Measurements from ENCODE around the gene GNRHR. TPM values are rescaled to one million over a fixed set of nuclear protein-coding genes. Genes with fewer than 3 reads are reported as not detected.

The GNRHR gene
- polyA plus RNA-seq, 1 of the 3 experiments (the other 2 are of a cell fraction): 0.02 TPM

DNA sequence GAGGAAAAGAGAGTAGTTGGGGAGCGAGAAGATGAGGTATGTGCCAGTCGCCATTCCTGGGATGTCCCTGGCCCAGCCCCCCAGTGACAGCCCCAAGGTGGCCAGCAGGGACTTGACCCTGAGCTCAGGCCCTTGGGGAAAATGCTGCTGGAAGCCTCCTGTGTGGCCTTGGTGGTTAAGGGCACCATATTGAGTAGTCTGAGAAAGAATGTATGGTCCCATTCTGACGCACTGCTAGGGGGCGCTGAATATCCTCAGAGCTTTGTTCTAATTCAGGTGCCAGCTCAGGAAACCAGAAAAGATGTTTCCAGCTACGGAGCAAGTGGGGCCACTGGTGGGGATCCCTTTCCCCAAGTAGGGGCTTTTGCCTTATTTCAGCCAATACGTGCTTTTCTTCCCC, 39.2 kb downstream of the GNRHR start (continued):
- TF ChIP-seq, protein P1, sequence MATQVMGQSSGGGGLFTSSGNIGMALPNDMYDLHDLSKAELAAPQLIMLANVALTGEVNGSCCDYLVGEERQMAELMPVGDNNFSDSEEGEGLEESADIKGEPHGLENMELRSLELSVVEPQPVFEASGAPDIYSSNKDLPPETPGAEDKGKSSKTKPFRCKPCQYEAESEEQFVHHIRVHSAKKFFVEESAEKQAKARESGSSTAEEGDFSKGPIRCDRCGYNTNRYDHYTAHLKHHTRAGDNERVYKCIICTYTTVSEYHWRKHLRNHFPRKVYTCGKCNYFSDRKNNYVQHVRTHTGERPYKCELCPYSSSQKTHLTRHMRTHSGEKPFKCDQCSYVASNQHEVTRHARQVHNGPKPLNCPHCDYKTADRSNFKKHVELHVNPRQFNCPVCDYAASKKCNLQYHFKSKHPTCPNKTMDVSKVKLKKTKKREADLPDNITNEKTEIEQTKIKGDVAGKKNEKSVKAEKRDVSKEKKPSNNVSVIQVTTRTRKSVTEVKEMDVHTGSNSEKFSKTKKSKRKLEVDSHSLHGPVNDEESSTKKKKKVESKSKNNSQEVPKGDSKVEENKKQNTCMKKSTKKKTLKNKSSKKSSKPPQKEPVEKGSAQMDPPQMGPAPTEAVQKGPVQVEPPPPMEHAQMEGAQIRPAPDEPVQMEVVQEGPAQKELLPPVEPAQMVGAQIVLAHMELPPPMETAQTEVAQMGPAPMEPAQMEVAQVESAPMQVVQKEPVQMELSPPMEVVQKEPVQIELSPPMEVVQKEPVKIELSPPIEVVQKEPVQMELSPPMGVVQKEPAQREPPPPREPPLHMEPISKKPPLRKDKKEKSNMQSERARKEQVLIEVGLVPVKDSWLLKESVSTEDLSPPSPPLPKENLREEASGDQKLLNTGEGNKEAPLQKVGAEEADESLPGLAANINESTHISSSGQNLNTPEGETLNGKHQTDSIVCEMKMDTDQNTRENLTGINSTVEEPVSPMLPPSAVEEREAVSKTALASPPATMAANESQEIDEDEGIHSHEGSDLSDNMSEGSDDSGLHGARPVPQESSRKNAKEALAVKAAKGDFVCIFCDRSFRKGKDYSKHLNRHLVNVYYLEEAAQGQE (IDR thresholded peaks at IDR 0.05; ENCODE audit: low read depth, low read length): no peak
- TF ChIP-seq CHD2 (IDR thresholded peaks at IDR 0.05; ENCODE audit: low read length, partially characterized antibody): no peak
- no peak for TF ChIP-seq RCOR1 (IDR thresholded peaks at IDR 0.05; ENCODE audit: low read length)
- TF ChIP-seq NFIC (IDR thresholded peaks at IDR 0.05; ENCODE audit: borderline replicate concordance): no peak
- no peak for TF ChIP-seq GABPA (IDR thresholded peaks at IDR 0.05; ENCODE audit: low read depth)
- TF ChIP-seq FOSL2 (IDR thresholded peaks at IDR 0.05; ENCODE audit: borderline replicate concordance, low read depth): no peak
- TF ChIP-seq GATA2 (CRISPR knock-in tag; IDR thresholded peaks at IDR 0.05): no peak
- TF ChIP-seq, protein P2, sequence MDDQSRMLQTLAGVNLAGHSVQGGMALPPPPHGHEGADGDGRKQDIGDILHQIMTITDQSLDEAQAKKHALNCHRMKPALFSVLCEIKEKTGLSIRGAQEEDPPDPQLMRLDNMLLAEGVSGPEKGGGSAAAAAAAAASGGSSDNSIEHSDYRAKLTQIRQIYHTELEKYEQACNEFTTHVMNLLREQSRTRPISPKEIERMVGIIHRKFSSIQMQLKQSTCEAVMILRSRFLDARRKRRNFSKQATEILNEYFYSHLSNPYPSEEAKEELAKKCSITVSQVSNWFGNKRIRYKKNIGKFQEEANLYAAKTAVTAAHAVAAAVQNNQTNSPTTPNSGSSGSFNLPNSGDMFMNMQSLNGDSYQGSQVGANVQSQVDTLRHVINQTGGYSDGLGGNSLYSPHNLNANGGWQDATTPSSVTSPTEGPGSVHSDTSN (IDR thresholded peaks at IDR 0.05): no peak
- no peak for TF ChIP-seq EP300 (IDR thresholded peaks at IDR 0.05; ENCODE audit: borderline replicate concordance in 1 of 2, low read depth in 1 of 2, low read length in 1 of 2)
- TF ChIP-seq, protein P3, sequence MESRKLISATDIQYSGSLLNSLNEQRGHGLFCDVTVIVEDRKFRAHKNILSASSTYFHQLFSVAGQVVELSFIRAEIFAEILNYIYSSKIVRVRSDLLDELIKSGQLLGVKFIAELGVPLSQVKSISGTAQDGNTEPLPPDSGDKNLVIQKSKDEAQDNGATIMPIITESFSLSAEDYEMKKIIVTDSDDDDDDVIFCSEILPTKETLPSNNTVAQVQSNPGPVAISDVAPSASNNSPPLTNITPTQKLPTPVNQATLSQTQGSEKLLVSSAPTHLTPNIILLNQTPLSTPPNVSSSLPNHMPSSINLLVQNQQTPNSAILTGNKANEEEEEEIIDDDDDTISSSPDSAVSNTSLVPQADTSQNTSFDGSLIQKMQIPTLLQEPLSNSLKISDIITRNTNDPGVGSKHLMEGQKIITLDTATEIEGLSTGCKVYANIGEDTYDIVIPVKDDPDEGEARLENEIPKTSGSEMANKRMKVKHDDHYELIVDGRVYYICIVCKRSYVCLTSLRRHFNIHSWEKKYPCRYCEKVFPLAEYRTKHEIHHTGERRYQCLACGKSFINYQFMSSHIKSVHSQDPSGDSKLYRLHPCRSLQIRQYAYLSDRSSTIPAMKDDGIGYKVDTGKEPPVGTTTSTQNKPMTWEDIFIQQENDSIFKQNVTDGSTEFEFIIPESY (IDR thresholded peaks at IDR 0.05; ENCODE audit: borderline replicate concordance, low read depth): no peak
- no peak for TF ChIP-seq MXI1 (IDR thresholded peaks at IDR 0.05; ENCODE audit: low read depth, low read length)

DNA sequence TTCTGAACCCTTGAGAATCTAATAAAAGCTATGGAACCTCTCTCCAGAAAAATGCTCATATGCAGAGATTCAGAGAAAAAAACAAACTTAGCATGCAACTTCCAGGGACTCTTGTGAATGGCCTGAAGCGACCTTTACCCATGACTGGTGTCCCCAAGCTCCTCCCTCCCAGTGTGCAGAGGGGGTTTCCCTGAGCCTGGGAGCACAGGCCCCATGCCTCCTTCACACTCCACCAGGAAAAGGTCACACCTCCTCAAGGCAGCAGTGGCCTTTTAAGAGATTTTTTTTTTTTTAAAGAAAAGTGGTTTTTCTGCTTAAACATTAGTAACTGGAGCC, 40.0 kb downstream of the GNRHR start:
- no peak for DNase-seq
- H3K27me3 ChIP-seq (ENCODE audit: insufficient read depth): no peaks in the 10 kb centered on the region
- TF ChIP-seq RXRA (IDR thresholded peaks at IDR 0.05; ENCODE audit: borderline replicate concordance, low read depth) (no peak), GATA2 (CRISPR knock-in tag; IDR thresholded peaks at IDR 0.05) (no peak), TCF12 (IDR thresholded peaks at IDR 0.05) (no peak), ELF1 (IDR thresholded peaks at IDR 0.05) (no peak), RFX5 (IDR thresholded peaks at IDR 0.05; ENCODE audit: low read length) (no peak)
- TF ChIP-seq, protein P1 (IDR thresholded peaks at IDR 0.05; ENCODE audit: low read depth, low read length): no peak
- H3K4me1 ChIP-seq (ENCODE audit: control insufficient read depth in 1 of 2, insufficient read depth in 2 of 2, low read depth in 1 of 2, low read length in 1 of 2): peaks cover 12 to 27% of the 10 kb centered on the region in 2 experiments; a peak in 2 of 4 replicates
- WGBS (ENCODE audit: low lambda C conversion rate): 85% methylated on average over 1 of the region's 1 CpG
- H2AFZ ChIP-seq (ENCODE audit: low read depth): peak overlapping the region; percentile 51; the same call in 1 of the 2 replicates
- H3K27ac ChIP-seq (ENCODE audit: low read depth in 2 of 2, low read length in 1 of 2): peak overlapping the region in 1 of 2 experiments; percentile 62; a peak in 2 of 4 replicates
- H3K36me3 ChIP-seq (replicated peaks in 1 of 2; ENCODE audit: control insufficient read depth in 1 of 2, insufficient read depth in 2 of 2, low read length in 1 of 2): peaks cover 0 to 3% of the 10 kb centered on the region in 2 experiments
- H3K79me2 ChIP-seq (ENCODE audit: insufficient read depth): peaks cover 32% of the 10 kb centered on the region; the same call in 1 of the 2 replicates
- H3K9me3 ChIP-seq: no peaks in the 10 kb centered on the region
- ChIA-PET POLR2A (no interaction called here), CTCF (interaction anchor here (1.4 to 3.0 kb wide), 4 partner anchors 10 to 32 kb away, joined by 3 to 9 read pairs (median 4); partner anchors contain the start of gene UBA6)
- peaks cover 7% of the 10 kb centered on the region for H3F3A ChIP-seq (replicated peaks; ENCODE audit: insufficient read depth)
- H3K4me2 ChIP-seq: peak overlapping the region; percentile 13; the same call in 1 of the 2 replicates
- no peaks in the 10 kb centered on the region for H3K9me2 ChIP-seq
- no peak overlapping the region; the same call in 1 of the 2 replicates for H3K9ac ChIP-seq
- 0 out of 4 replicates have a peak overlapping the region, but pooled peaks of 1 of the 2 experiments have one; percentile 10 for H3K4me3 ChIP-seq (ENCODE audit: low read depth in 2 of 2, low read length in 1 of 2)
- H4K20me1 ChIP-seq (ENCODE audit: insufficient read depth): no peaks in the 10 kb centered on the region

Measured in SK-N-SH (cell line).